B cell (primary cell): ENCODE data around the gene CENPN.

Experiments
- CTCF ChIP-seq: fragments of 200-600 bp; IDR thresholded peaks from one replicate; pipeline ENCODE4 v1.8.0; 2022; ENCODE audit warnings: antibody characterized with exemption, mild to moderate bottlenecking
- EZH2 ChIP-seq: IDR thresholded peaks from 2 replicates; pipeline ENCODE4 v1.6.1; 2012; ENCODE audit warnings: borderline replicate concordance, low read depth, mild to moderate bottlenecking, moderate library complexity, low read length; ENCODE audit not compliant: insufficient read depth, poor library complexity, severe bottlenecking

- no peak for TF ChIP-seq CTCF
- TF ChIP-seq EZH2, result no peak
Measured at GRCh38 chr16:80990577-80990976, 16.4 kb upstream of the CENPN start.
